Stimulated activated CD4-positive, alpha-beta T cell treated with anti-CD3 and anti-CD28 coated beads, Interleukin-4, amount 100 ng/mL, for 4 hours (primary cell): ENCODE results near the gene KIFAP3.
"Not testable (repeated sequence)": the region's sequence is repeated elsewhere in the genome, so short reads cannot be mapped to it uniquely, and the experiment has no call there.

ENCODE experiments used
- DNase-seq, 2 experiments: peaks; one replicate each; pipeline ENCODE4 v3.0.0-alpha.2; 2020

KIFAP3 gene

DNA sequence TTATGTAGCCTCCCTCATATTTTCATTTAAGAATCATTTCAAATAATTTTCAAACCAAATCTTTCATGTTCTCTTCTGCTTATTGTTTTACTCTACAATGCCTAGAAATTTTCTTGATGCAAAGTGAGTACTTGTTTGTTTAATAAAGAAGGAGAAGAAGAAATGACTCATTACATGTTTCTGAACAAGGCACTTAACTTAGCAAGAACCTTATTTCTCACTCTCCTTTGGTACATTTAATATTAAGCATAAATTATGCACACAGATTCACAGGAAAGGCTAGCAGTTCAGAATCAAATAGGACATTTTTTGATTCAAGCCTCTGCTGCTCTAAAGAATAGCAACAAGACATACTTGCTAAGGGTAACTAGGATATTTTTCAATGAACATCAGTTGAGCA lies 189.9 kb downstream of the KIFAP3 start:
- DNase-seq, result no peak

DNA sequence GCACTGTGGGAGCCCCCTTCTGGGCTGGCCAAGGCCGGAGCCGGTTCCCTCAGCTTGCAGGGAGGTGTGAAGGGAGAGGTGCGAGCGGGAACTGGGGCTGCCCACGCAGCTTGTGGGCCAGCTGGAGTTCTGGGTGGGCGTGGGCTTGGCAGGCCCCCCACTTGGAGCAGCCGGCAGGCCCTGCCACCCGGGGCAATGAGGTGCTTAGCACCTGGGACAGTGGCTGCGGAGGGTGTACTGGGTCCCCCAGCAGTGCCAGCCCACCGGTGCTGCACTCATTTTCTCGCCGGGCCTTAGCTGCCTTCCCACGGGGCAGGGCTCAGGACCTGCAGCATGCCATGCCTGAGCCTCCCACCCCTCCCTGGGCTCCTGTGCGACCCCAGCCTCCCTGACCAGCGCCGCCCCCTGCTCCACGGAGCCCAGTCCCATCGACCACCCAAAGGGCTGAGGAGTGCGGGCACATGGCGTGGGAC lies 192.4 kb downstream of the KIFAP3 start:
- DNase-seq, result no peak

DNA sequence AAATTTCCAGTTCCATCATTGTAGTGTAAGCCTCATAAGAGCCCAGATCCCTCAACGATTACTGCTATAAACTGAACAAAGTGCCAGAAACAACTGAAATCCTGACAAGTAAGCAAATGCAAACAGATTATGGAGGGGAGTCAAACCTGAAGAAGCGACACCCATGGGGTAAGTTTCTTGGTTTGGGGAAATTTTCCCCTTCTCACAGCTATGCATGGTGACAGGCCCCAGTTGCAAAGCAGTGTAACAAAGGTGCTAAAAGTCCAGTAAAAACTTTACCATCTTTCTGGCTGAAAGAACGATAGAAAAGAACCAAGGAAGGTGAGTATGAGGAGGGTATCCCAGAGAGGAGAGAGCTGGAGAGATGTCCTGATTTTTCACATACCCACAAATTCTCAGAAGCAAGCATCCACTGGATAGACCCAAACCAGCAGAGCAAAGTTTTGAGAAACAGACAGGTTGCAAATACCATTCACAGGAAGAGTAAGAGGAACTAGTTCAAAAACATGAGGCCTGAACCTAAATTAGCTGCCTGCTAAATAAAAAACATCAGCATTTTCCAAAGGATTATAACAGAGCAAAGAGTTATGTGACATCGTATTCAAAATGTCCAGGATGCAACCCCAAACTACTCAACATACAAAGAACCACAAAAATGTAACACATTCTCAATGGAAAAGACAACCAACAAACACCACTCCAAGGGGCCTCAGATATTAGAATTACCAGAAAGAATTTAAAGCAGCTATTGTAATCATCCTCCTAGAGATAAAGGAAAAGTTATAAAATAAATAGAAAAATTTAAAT lies 195.3 kb downstream of the KIFAP3 start:
- DNase-seq, result no peak

DNA sequence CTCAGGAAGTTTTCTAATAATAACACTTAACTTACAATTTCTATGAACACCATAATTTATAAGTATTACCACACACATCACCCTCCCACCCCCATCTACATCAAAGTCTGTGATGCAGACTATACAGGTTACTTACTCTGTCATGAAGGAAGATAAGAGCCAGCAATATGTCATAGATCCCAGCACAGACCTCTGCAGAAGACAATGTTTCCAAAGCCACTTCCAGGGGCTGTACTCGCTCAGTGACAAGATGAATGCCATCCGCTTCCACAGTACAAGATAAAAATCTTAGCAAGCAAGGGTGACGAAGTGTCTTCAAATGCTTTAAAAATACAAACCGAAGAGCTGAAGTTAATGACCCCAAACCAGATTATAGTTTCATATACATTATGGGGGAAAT lies 196.0 kb downstream of the KIFAP3 start:
- DNase-seq, result no peak

DNA sequence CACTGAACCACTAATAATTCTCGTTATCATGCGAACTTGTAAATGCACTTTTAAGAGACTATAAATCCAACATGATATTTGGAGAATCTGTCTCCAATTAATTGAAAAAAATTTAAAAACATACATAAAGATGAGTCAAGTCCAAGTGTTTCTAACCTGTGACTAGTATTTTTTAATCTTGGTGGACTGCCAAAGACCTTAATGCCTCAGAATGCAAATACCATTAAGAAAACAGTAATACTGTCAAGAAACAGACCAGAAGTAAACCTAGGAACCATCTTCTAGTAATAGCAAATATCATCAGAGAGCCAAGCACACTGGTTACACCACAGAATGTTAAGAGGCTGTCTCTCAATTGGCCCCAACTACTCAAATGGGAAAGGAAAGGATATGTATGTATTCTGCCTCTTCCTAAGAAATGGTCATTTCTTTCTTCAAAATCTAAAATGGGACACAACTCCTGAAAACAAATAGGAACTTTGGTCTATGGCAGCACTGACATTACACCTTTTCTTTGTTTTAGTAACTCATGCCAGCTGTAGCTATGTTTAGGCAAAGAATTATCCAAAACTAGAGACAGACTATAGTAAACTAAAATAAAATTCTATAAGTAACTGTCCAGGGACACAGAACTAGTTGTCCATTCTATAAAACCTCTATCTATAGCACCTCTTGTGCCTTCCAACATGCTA lies 196.5 kb downstream of the KIFAP3 start:
- DNase-seq, result no peak

DNA sequence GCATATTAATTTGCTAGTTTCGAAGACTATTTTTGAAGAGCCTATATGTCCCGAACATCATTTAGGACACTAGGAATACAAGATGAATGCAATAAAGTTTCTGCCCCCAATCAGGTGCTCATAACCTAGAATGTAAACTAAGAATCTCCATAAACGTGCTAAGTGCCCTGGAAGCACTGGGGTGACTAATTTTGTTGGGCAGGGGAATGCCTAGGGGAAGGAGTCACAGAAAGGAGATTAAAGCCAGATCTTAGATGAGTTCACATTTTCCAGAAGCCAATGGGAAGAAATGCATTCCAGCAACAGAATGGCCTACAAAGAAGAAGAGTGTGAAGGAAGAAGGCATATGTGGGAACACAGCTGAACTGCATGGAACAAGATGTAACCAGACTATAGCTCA lies 200.3 kb downstream of the KIFAP3 start:
- DNase-seq, result no peak

DNA sequence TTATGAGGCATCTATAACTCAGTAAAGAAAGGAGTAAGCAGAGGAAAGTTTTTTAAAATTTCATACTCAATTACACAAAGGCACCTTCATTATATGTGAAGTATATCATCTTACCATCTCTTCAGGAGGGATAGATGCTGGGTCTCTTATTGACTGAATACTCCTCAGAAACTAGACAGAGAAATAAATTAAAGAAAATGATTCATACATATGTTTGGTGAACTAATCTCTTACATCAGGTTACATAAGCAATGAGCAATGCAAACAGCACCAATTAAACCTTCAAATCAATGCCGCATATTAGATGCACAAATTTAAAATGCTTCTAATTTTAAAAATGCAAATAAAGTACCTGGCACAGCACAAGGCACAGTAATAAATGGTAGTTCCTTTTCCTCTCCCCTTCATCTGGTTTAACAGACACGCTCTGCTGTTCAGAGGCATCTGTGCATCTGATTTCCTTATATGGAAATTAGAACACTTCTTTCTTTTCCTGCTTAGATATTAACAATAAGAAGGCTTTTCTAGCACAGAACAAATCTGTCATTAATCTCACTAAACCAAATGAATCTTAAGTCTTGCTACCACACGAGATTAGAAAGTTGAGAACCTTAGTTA lies 200.8 kb downstream of the KIFAP3 start:
- no peak for DNase-seq

DNA sequence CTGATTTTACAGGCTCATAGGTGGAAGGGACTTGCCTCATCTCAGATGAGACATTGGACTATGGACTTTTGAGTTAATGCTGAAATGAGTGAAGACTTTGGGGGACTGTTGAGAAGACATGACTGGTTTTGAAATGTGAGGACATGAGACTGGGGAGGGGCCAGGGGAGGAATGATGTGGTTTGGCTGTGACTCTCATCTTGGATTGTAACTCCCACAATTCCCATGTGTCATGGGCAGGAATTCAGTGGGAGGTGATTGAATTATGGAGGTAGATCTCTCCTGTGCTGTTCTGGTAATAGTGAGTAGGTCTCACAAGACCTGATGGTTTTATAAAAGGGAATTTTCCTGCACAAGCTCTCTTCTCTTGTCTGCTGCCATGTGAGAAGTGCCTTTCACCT lies 201.6 kb downstream of the KIFAP3 start:
- DNase-seq, result no peak

DNA sequence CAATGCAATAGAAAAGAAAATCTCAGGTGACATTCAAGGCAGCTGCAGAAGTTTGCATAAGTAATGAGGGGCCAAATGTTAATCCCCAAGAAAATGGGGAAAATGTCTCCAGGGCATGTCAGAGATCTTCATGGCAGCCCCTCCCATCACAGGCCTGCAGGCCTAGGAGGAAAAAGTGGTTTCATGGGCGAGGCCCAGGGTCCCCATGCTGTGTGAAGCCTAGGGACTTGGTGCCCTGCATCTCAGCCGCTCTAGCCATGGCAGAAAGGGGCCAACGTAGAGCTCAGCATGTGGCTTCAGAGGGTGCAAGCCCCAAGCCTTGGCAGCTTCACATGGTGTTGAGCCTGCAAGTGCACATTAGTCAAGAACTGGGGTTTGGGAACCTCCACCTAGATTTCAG lies 202.5 kb downstream of the KIFAP3 start:
- DNase-seq, result not testable (repeated sequence)
